Activated CD8-positive, alpha-beta T cell treated with anti-CD3 and anti-CD28 coated beads for 36 hours (primary cell): ENCODE data around the gene PIEZO2. TPM values are rescaled to one million over a fixed set of nuclear protein-coding genes. Genes with fewer than 3 reads are reported as not detected.

Experiments
- ATAC-seq: fragments of 200-7000 bp; cut with Tn5 transposase; one replicate; pipeline ENCODE4 v1.10.0; 2021; ENCODE audit warnings: mild to moderate bottlenecking, moderate library complexity
- CTCF ChIA-PET: fragments of 350-600 bp; sonication (Branson Sonifier 250); formaldehyde crosslinking; loops from one replicate; lab custom pipeline; 2021; ENCODE audit warnings: antibody characterized with exemption; lab: Charles Lee
- POLR2A ChIA-PET: fragments of 350-600 bp; sonication (Branson Sonifier 250); formaldehyde crosslinking; loops from one replicate; lab custom pipeline; 2021; ENCODE audit warnings: antibody characterized with exemption; lab: Charles Lee
- DNase-seq: peaks from one replicate; pipeline ENCODE4 v3.0.0-alpha.2; 2020
- H3K27ac Mint-ChIP-seq: one replicate; pipeline ENCODE4 v1.8.0; 2021; ENCODE audit warnings: mild to moderate bottlenecking, mixed read lengths
- H3K27me3 Mint-ChIP-seq: one replicate; pipeline ENCODE4 v1.8.0; 2021; ENCODE audit warnings: mixed read lengths
- H3K36me3 Mint-ChIP-seq: one replicate; pipeline ENCODE4 v1.8.0; 2021; ENCODE audit warnings: low read depth, mixed read lengths
- H3K4me1 Mint-ChIP-seq: one replicate; pipeline ENCODE4 v1.8.0; 2021; ENCODE audit warnings: low read depth, mixed read lengths
- H3K4me3 Mint-ChIP-seq: one replicate; pipeline ENCODE4 v1.8.0; 2021; ENCODE audit warnings: mild to moderate bottlenecking, moderate library complexity, mixed read lengths
- H3K9me3 Mint-ChIP-seq: one replicate; pipeline ENCODE4 v1.8.0; 2021; ENCODE audit warnings: mixed read lengths
- CTCF ChIP-seq: fragments of 200-600 bp; IDR thresholded peaks from one replicate; pipeline ENCODE4 v1.8.0; 2022; ENCODE audit warnings: antibody characterized with exemption, mild to moderate bottlenecking
- intact Hi-C: fragments of 100-400 bp; cut with micrococcal nuclease; formaldehyde crosslinking; loops from one replicate; pipeline ENCODE4 v1.10.0; 2022
- total RNA-seq, 2 experiments: library from RNA; stranded (reverse); gene quantifications; one replicate each; pipeline ENCODE4 v1.2.3, GENCODE V29; 2021

The PIEZO2 gene
- total RNA-seq, 2 experiments from 2014 or later = not detected

- H3K27me3 Mint-ChIP-seq = no peaks in the 10 kb centered on the region
- no peak overlapping the region for H3K4me3 Mint-ChIP-seq
- ChIA-PET CTCF (no interaction called here), POLR2A (no interaction called here)
- H3K27ac Mint-ChIP-seq = no peak overlapping the region
- DNase-seq = no peak
- no peaks in the 10 kb centered on the region for H3K9me3 Mint-ChIP-seq
- no peaks in the 10 kb centered on the region for H3K36me3 Mint-ChIP-seq
- TF ChIP-seq CTCF = no peak
- no peak for ATAC-seq
- intact Hi-C loops = no loop called here
- H3K4me1 Mint-ChIP-seq = no peaks in the 10 kb centered on the region
These were observed 412.4 kb downstream of the PIEZO2 start for GRCh38 chr18:10736984-10737383.

- no peaks in the 10 kb centered on the region for H3K9me3 Mint-ChIP-seq
- ATAC-seq (no peak), DNase-seq (no peak)
- H3K27ac Mint-ChIP-seq = no peak overlapping the region
- CTCF ChIA-PET = no interaction called here
- intact Hi-C loops = no loop called here
- H3K4me3 Mint-ChIP-seq = no peak overlapping the region
- H3K4me1 Mint-ChIP-seq = no peaks in the 10 kb centered on the region
- no peaks in the 10 kb centered on the region for H3K36me3 Mint-ChIP-seq
- no peak for TF ChIP-seq CTCF
- H3K27me3 Mint-ChIP-seq = no peaks in the 10 kb centered on the region
- POLR2A ChIA-PET = no interaction called here
These were observed 416.4 kb downstream of the PIEZO2 start for GRCh38 chr18:10732990-10733389.

- H3K36me3 Mint-ChIP-seq = no peaks in the 10 kb centered on the region
- CTCF ChIA-PET = no interaction called here
- H3K27me3 Mint-ChIP-seq = peaks cover 13% of the 10 kb centered on the region
These were observed 421.9 kb downstream of the PIEZO2 start for GRCh38 chr18:10727477-10727876.

GRCh38 chr18:10726198-10727068 is 422.9 kb downstream of the PIEZO2 start:
- Mint-ChIP-seq H3K4me1 (no peaks in the 10 kb centered on the region), H3K27me3 (peaks cover 13% of the 10 kb centered on the region), H3K9me3 (no peaks in the 10 kb centered on the region), H3K4me3 (no peak overlapping the region), H3K27ac (no peak overlapping the region), H3K36me3 (no peaks in the 10 kb centered on the region)
- CTCF ChIA-PET = no interaction called here
- ATAC-seq (no peak), DNase-seq (no peak)
- intact Hi-C loops = no loop called here
- POLR2A ChIA-PET = no interaction called here
- no peak for TF ChIP-seq CTCF

More at GRCh38 chr18:10727477-10727876, 421.9 kb downstream of the PIEZO2 start:
- no peak for DNase-seq
- H3K4me3 Mint-ChIP-seq = no peak overlapping the region
- no peaks in the 10 kb centered on the region for H3K4me1 Mint-ChIP-seq
- intact Hi-C loops = no loop called here
- POLR2A ChIA-PET = no interaction called here
- no peak for TF ChIP-seq CTCF
- ATAC-seq = no peak
- H3K27ac Mint-ChIP-seq = no peak overlapping the region
- H3K9me3 Mint-ChIP-seq = no peaks in the 10 kb centered on the region

GRCh38 chr18:10724666-10725065 is 424.7 kb downstream of the PIEZO2 start:
- no peak for DNase-seq
- Mint-ChIP-seq H3K27ac (no peak overlapping the region), H3K9me3 (no peaks in the 10 kb centered on the region), H3K27me3 (peaks cover 13% of the 10 kb centered on the region), H3K4me1 (no peaks in the 10 kb centered on the region), H3K36me3 (no peaks in the 10 kb centered on the region), H3K4me3 (no peak overlapping the region)
- ATAC-seq = no peak
- CTCF ChIA-PET = no interaction called here
- intact Hi-C loops = no loop called here
- POLR2A ChIA-PET = no interaction called here
- TF ChIP-seq CTCF = no peak
